SH-SY5Y (cell line): ENCODE measurements around the gene SUCLG2.

Source experiments
- GATA2 ChIP-seq: IDR thresholded peaks from 2 replicates; pipeline ENCODE4 v1.6.1; 2011; ENCODE audit warnings: mild to moderate bottlenecking, low read depth, low read length
- GATA3 ChIP-seq: IDR thresholded peaks from 2 replicates; pipeline ENCODE4 v1.6.1; 2011; ENCODE audit warnings: low read depth, mild to moderate bottlenecking, low read length, moderate library complexity

DNA sequence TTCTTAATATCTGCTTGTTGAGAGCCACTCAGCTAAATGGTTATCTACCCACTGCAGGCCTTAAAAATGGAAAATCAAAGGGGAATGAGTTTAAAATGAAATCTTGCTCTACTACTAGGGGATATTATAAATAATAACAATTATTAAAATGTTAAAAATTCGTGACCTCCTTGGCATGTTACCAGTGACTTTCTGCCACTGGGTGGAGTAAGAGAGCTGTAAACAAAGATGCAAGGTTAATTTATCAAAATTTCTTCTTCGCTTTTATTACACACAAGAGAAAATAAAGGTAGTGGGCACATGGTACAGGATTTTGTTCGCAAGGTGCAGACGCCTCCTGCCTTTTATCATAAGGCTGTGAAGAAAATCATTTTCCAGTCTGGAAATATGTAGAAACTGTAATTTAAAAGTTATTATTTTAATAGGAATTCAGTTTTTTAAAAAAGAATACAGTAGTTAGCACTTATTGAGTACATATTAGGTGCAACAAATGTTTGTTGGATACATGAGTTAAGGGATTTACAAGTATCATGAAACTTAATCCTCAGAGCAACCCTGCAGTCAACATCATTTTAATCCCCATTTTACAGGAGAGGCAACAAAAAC lies 272.6 kb downstream of the SUCLG2 start:
- no peak for TF ChIP-seq GATA2
- TF ChIP-seq GATA3: no peak
